Stimulated activated CD4-positive, alpha-beta T cell treated with anti-CD3 and anti-CD28 coated beads, TNF-alpha, amount 100 ng/mL, for 48 hours (primary cell): ENCODE results near the gene USP48.
"Not testable (repeated sequence)": the region's sequence is repeated elsewhere in the genome, so short reads cannot be mapped to it uniquely, and the experiment has no call there.

Source experiments
- DNase-seq, 3 donors: peaks; one replicate each; pipeline ENCODE4 v3.0.0-alpha.2; 2020; ENCODE audit warnings: low read depth in 3 of 3

The USP48 gene

DNA sequence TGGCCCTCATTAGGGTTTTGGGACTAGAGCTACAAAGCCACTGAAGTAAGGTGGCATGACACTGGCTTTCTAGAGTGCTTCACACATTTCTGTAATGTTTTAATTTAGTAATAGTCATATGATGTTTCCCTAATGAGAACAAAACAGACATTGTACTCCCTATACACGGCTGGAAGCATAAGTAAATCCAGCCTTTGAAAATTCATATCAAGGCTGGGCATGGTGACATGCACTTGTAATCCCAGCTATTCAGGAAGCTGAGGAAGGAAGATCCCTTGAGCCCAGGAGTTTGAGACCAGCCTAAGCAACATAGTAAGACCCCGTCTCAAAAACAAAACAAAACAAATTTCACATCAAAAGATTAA lies 7.4 kb downstream of the USP48 start:
- no peak for DNase-seq

DNA sequence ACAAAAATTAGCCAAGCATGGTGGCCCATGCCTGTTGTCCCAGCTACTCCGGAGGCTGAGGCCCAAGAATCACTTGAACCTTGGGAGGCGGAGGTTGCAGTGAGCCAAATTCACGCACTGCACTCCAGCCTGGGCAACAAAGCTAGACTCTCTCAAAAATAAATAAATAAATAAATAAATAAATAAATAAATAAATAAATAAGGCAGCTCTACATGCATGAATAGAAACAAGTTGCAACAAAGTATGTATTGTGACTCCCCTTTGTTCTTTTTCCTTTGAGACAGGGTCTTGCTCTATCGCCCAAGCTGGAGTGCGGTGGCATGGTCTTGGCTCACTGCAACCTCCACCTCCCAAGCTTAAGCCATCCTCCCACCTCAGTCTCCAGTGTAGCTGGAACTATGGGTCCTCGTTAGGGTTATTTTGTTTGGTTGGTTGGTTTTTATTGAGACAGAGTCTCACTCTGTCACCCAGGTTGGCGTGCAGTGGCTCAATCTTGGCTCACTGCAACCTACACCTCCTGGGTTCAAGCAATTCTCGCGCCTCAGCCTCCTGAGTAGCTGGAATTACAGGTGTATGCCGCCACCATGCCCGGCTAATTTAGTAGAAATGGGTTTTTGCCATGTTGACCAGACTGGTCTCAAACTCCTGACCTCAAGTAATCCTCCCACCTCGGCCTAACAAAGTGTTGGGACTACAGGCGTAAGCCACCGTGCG lies 8.0 kb downstream of the USP48 start:
- DNase-seq, result no peak

DNA sequence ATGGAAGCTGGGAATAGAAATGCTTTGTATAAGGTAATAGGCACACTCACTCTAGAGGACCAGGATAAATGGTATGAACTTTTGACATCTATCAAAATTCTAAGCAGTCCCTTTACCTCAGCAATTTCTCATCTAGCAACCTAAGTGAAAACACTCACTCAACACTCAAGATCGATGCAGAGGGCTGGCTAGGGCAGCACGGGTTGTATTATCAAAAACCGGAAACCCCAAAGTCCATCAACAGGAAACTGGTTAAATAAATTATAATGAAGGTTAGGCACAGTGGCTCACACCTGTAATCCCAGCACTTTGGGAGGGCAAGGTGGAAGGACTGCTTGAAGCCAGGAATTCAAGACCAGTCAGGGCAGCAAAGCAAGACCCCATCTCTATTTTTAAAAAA lies 9.4 kb downstream of the USP48 start:
- no peak for DNase-seq

DNA sequence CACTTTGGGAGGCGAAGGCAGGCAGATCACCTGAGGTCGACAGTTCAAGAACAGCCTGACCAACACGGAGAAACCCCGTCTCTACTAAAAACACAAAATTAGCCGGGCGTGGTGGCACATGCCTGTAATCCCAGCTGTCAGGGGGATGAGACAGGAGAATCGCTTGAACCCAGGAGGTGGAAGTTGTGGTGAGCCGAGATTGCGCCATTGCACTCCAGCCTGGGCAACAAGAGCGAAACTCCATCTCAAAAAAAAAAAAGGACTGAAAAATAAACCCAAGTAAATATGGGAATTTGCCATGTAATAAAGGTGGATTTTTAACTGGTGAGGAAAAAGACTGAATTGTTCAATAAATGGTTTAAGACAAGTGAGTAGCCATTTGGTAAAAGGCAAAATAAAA lies 11.3 kb downstream of the USP48 start:
- not testable (repeated sequence) for DNase-seq

DNA sequence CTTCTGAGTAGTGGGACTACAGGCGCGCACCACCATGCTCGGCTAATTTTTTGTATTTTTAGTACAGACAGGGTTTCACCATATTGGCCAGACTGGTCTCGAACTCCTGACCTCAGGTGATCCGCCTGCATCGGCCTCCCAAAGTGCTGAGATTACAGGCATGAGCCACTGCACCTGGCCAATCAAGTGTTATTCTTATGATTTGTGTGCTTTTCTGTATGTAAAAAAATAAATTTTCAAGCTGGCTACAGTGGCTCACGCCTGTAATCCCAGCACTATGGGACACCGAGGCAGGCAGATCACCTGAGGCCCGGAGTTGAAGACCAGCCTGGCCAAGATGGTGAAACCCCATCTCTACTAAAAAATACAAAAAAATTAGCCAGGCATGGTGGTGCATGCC lies 12.3 kb downstream of the USP48 start:
- not testable (repeated sequence) for DNase-seq

DNA sequence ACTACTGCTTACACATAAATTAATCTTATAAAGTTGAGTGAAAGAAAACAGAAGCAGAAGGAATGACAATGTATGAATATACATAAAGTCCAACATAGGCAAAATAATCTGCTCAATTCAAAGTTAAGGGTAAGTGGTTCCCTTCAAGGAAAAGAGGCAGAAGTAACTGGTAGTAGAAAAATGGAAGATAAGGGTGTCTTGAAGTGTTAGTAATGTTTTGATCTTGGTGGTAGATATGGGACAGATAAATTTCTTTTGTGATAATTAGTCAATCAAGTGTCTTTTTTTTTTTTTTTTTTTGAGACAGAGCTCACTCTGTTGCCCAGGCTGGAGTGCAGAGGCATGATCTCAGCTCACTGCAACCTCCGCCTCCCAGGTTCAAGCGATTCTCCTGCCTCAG lies 12.7 kb downstream of the USP48 start:
- no peak for DNase-seq

DNA sequence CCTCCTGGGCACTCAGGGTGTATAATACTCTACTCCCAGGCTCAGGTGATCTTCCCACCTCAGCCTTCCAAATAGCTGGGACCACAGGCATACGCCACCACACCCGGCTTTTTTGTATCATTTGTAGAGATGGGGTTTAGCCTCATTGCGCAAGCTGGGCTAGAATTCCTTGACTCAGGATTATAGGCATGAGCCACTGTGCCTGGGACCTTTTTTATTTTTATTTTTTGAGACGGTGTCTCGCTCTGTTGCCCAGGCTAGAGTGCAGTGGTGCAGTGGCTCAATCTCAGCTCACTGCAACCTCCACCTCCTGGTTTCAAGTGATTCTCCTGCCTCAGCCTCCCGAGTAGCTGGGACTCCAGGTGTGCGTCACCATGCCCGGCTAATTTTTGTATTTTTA lies 15.8 kb downstream of the USP48 start:
- DNase-seq, result not testable (repeated sequence)

DNA sequence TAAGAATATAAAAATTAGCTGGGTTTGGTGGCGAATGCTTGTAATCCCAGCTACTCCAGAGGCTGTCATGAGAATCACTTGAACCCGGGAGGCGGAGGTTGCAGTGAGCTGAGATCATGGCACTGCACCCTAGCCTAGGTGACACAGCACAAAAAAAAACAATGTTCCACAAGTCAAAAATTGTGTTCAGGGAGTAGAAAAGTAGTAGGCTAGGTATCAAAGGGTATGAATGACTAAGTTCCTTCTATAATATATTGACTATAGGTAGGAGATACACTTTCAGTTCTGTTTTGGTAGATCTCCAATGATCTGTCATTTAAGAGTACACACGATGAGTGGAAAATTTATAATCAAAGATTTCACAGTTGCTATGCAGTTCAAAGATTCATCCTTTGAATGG lies 16.7 kb downstream of the USP48 start:
- no peak for DNase-seq

DNA sequence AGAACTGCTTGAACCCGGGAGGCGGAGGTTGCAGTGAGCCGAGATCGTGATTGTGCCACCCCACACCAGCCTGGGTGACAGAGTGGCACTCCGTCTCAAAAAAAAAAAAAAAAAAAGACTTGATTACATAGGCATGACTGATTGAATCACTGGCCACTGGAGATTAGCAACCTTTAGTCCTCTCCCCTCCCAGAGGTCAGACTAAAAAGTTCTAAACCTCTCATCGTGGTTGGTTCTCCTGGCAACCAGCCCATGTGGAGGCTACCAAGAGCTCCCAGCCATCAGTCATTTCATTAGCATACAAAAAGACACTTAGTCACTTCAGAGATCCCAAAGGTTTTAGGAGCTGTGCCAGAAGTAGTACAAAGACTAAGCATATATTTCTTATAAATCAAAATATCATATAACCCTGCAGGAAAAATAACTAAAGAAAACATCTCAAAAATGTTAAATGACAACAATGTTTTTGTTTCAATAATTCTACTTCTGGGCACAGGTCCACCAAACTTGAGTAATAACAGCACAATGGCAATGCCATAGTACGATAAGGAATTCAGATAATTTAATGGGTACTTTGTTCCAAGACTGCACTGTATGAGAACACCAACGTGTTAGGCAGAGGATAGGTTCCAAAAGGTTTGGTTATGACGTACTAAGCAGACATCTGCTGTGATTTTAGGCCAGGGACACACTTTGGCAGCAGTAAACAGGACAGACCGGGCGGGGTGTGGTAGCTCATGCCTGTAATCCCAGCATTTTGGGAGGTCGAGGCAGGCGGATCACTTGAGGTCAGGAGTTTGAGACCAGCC lies 18.1 kb downstream of the USP48 start:
- DNase-seq, result no peak

DNA sequence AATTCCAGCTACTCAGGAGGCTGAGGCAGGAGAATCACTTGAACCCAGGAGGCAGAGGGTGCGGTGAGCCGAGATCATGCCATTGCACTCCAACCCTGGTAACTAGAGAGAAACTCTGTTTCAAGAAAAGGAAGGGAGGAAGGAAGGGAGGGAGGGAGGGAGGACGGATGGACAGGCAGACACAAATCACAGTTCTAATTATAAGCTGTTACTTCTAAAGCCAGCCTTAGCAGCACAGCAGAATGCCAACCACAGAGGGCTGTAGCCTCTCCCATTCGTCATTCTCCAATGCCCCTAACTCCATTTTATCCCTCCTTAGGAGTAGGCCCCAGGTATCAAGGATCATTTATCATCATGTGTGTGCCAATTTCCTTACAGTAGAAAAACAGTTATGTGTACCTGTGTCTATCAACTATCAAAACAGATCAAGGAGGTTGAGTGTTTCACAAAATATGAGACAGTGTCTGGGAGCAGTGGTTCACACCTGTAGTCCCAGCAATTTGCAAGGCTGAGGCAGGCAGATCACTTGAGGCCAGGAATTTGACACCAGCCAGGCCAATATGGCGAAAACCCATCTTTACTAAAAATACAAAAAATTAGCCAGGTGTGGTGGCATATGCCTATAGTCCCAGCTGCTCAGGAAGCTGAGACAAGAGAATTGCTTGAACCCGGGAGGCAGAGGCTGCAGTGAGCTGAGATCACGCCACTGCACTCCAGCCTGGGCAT lies 19.1 kb downstream of the USP48 start:
- DNase-seq, result no peak

DNA sequence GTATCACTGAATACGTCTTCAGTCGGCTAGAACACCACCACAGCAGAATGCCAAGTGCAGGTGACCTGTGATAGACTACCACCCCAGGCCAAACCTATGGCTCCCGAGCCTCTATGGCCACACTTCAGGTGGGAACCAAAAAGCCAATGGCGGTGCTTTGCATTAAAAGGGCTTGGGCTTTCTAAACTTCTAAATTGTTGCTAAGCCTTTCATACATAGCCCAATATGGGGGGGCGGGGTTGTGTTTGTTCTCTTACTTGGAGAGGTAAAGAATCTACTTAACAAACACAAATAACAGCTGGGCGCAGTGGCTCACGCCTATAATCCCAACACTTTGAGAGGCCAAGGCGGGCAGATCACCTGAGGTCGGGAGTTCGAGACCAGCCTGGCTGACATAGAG lies 19.7 kb downstream of the USP48 start:
- DNase-seq, result no peak

DNA sequence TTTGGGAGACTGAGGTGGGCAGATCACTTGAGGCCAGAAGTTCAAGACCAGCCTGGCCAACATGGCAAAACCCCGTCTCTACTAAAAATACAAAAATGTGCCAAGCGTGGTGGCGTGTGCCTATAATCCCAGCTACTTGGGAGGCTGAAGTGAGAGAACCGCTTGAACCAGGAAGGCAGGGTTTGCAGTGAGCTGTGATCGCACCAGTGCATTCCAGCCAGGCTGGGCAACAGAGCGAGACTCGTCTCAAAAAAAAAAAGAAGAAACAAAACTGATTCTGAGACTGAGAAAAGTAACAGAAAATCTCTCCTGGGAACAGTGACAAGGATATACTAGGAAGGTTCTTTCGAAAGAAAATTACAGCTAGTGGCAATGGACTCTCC lies 20.9 kb downstream of the USP48 start:
- DNase-seq, result no peak

DNA sequence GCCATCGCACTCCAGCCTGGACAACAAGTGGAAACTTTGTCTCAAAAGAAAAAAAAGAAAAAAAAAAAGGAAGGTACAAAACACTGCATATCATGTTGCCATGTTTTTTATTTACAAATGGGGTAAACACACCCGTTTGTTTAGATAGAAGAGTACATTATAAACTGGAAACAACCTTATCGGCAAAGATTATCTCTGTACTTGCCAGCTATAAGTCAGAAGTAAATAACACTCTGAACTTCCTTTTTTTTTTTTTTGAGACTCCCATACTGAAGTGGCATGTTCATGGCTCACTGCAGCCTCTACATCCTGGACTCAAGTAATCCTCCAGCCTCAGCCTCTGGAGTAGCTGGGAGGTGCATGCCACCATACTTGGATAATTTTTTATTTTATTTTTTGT lies 21.9 kb downstream of the USP48 start:
- no peak for DNase-seq

DNA sequence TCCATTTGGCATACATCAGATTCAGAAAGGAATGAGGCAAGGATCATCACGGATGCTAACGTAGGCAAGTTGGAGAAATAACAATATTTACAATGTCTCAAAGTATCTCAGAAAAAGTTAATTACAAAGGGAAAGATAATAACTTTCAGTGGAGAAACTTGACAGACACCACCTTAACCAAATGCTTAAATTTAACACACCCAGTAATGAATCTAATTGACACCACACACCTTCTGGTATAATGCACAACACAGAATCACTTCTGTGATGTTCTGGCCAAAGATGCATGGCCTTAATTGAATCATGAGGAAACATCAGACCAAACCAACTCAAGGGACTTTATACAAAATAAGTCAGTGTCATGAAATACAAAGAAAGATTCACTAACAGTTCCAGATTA lies 23.1 kb downstream of the USP48 start:
- DNase-seq, result no peak

DNA sequence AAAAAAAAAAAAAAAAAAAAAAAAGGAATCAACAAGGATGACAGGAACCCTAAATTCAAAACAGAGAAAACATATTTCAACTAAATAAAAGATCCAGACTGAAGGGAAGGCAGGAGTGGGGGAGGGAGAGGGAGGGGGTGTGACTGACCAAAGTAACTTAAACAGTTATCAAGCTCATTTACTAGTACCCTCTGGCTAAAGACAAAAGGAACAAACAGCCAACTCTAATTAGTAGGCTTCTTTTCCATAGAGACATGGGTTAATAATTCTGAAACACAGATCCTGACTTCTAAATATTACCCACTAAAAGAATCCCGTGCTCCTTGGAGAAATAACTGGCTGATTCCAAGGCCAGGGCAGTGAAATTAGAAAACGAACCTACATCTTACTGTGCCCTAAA lies 23.8 kb downstream of the USP48 start:
- DNase-seq, result no peak

DNA sequence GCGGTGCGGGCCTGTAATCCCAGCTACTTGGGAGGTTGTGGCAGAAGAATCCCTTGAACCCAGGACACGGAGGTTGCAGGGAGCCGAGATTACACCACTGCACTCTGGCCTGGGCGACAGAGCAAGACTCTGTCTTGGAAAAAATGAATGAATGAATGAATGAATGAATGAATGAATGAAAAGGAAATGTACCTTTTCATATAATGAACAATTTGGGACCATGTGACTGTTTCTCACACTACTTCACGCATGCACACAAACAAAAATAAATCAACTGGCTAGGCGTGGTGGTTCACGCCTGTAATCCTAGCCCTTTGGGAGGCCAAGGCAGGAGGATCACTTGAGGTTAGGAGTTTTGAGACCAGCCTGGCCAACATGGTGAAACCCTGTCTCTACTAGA lies 24.3 kb downstream of the USP48 start:
- no peak for DNase-seq

DNA sequence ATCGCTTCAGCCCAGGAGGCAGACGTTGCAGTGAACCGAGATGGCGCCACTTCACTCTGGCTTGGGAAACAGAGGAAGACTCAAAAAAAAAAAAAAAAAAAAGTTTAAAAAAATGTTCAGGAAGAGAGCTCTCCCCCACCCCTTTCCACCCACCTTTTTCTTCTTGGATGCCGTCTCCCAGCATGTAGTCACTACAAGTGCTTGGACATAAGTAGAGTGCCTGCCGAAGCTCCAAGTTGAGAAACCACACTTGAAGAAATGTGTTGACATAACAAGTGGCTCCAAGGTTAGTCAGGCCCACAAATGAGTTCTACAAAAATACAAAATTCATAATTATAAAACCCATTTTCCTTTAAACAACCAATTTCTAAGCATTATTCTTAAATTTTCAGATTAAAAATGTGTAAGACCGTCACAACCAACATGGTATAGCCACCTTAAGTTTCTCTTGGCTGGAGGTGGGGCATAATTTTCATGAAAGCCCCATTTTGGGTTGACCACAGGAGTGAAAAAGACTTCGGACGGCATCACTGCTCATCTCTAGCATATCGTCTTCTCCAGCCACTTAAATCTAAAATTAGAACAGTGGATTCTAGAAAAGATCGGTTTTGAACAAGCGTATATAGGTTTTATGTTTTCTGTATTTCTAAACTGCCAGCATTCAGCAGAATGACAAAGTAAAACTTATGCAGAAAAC lies 26.4 kb downstream of the USP48 start:
- DNase-seq, result no peak

DNA sequence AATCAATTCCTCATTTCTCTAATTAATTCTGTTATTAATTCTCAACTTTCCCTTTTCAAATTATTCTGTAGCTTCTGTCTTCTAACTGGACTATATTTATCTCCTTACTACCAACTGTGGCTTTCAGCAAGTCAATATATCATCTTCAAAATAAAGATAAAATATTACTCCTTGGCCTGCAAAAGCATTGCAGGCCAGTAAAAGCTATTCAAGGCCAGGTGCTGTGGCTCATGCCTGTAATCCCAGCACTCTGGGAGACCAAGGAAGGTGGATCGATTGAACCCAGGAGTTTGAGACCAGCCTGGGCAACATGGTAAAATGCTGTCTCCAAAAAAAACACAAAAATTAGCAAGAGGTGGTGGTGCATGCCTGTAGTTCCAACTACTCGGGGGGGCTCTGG lies 27.9 kb downstream of the USP48 start:
- DNase-seq, result no peak

DNA sequence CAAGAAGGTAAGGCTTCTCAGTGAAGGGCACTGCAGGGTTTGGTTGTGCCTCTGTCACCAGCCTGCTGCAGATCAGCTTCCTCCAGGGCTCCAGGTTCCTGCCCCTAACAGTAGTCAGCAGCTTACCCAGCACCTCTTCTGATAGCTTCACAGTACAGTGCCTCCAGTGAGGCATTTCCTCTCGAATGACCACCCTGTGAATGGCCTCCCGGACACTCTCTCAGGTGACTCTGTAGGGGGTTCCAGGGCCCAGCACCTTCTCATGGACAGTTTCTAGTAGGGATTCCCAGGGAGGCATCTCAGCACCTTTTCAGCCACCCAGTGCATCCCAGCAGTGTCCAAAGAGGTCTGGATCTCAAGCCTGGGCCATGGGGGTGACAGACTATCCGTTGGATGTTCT lies 28.4 kb downstream of the USP48 start:
- DNase-seq, result no peak

DNA sequence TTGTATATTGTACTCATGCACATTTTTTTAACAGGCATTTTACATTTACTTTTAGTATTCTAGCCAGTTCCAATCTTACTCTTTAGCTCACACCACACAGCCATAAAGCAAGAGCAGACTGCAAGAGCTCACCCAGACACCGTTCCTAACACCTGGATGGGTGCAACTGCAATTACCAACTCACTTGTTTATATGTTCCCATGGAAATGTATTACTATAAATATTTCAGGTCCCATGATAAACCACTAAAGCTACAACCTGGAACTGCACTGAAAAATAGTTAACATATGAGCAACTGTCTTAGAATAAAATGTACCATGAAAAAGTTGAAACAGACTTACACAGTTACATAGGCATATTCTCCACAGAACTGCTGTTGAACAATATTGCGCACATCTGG lies 30.8 kb downstream of the USP48 start:
- no peak for DNase-seq

DNA sequence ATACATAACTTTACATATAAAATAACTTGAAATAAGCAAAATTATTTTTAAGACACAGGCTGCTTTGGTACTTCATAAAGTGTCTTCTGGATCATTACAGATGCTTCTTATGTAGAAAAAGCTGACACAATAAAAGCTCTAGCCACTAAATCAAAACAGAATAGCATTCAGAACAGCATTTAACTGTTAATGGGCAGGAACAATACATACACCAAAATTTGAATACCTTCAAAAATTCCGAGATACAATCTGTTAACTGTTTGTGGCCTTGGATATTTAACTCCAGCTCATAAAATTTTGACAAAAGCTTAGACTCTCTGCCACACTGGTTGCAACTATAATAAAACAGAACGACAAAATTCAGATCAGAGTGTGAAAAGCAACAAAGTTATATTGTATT lies 31.7 kb downstream of the USP48 start:
- no peak for DNase-seq

DNA sequence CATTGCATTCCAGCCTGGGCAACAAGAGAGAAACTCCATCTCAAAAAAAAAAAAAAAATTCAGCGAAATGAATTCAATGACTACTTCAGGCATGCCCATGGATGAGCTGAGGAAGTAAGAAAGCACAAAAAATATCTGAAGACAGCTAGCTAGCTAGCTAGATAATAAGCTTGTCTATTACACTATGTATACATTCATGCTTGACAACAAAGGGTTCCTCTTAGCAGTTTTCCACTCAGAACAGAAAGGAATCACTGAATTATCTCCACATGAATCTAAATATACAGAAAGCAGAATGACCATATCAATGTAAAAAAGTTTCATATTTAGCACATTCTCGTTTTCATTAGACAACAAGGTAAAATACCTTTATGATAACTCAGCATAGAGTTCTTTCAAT lies 32.1 kb downstream of the USP48 start:
- no peak for DNase-seq
